Nephron (organoid): ENCODE data around the gene EMCN.

Source experiments
- H3K27ac Mint-ChIP-seq, 3 experiments: 2 replicates each; pipeline ENCODE4 v1.8.0; 2020; ENCODE audit warnings: mixed read lengths in 3 of 3, mild to moderate bottlenecking in 2 of 3, moderate library complexity in 1 of 3
- H3K27me3 Mint-ChIP-seq: 2 replicates; pipeline ENCODE4 v1.8.0; 2021; ENCODE audit warnings: low read depth, mild to moderate bottlenecking, moderate library complexity, mixed read lengths
- H3K36me3 Mint-ChIP-seq: 2 replicates; pipeline ENCODE4 v1.8.0; 2020; ENCODE audit warnings: low read depth, mixed read lengths
- H3K4me1 Mint-ChIP-seq: 2 replicates; pipeline ENCODE4 v1.8.0; 2020; ENCODE audit warnings: mixed read lengths
- H3K4me3 Mint-ChIP-seq, 3 experiments: 2 replicates each; pipeline ENCODE4 v1.8.0; 2020; ENCODE audit warnings: mild to moderate bottlenecking in 3 of 3, mixed read lengths in 3 of 3, moderate library complexity in 2 of 3
- H3K9me3 Mint-ChIP-seq: 2 replicates; pipeline ENCODE4 v1.8.0; 2020; ENCODE audit warnings: mixed read lengths
- TF ChIP-seq, protein P1 (sequence below), 3 experiments: fragments of 200-600 bp; sonication (generic); IDR thresholded peaks; one replicate each; pipeline ENCODE4 v1.5.0; 2021; ENCODE audit warnings: antibody characterized with exemption in 3 of 3; ENCODE audit not compliant: unreplicated experiment in 3 of 3

EMCN gene

DNA sequence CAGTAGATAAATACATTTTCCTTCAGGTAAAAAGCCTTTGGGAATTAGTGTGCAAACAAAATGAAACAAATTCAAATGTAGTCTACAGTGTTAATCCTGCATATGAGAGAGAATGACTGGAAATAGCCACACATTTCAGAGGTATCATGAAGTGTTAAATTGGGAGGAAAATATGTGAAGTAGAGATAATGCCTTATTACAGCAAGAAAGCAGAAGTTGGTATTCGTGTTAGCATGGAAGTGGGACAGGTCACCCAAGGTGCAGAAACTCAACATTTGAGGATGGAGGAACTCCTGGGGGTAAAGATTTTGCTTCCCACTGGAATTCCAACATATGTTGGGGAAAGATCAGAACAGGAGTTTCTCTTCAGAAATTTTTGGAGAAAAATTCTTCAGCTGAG, 51.3 kb downstream of the EMCN start:
- TF ChIP-seq, protein P1, sequence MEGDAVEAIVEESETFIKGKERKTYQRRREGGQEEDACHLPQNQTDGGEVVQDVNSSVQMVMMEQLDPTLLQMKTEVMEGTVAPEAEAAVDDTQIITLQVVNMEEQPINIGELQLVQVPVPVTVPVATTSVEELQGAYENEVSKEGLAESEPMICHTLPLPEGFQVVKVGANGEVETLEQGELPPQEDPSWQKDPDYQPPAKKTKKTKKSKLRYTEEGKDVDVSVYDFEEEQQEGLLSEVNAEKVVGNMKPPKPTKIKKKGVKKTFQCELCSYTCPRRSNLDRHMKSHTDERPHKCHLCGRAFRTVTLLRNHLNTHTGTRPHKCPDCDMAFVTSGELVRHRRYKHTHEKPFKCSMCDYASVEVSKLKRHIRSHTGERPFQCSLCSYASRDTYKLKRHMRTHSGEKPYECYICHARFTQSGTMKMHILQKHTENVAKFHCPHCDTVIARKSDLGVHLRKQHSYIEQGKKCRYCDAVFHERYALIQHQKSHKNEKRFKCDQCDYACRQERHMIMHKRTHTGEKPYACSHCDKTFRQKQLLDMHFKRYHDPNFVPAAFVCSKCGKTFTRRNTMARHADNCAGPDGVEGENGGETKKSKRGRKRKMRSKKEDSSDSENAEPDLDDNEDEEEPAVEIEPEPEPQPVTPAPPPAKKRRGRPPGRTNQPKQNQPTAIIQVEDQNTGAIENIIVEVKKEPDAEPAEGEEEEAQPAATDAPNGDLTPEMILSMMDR (IDR thresholded peaks at IDR 0.05; ENCODE audit: unreplicated experiment in 3 of 3): no peak

DNA sequence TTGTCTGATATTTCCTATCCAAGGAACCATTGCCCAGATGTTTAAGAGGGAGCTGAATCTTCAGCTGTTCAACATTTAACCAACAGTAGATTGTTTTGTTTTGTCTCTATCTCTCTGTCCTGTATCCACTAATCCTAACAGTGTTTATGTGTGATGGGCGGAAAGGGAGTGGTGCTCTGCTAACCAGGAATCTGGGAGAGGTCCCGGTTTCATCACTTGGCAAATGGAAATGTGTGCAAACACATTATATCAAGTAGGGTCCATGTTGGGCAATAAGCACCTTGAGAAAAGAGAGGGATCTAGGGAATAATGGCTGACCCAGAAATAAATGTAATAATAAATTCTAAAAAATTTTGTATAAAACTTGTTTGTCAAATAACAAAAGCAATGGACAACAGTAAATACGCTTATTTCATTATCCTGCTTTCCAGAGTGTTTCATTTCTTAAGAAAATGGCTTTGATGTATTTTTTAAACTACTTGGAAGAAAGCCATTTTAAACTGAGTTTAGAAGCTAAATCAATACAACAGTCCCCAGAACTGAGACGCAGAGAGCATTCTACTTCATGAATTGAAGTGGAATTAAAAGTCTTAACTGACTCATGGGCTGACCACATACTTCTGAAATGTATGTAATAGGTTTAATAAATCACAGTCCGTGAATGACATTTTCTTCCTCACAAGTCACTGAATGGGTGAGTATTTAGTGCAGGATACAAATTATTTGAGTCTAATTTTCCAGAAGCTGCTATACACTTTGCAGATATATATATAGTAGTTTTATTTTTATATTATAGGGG, 55.8 kb downstream of the EMCN start:
- no peak overlapping the region for H3K4me3 Mint-ChIP-seq
- H3K9me3 Mint-ChIP-seq: peaks cover 9% of the 10 kb centered on the region

More for the DNA sequence above, 51.3 kb downstream of the EMCN start:
- Mint-ChIP-seq H3K27me3 (no peaks in the 10 kb centered on the region), H3K27ac (no peak overlapping the region), H3K4me1 (no peaks in the 10 kb centered on the region), H3K9me3 (peaks cover 14% of the 10 kb centered on the region), H3K4me3 (no peak overlapping the region), H3K36me3 (peaks cover 4% of the 10 kb centered on the region)

DNA sequence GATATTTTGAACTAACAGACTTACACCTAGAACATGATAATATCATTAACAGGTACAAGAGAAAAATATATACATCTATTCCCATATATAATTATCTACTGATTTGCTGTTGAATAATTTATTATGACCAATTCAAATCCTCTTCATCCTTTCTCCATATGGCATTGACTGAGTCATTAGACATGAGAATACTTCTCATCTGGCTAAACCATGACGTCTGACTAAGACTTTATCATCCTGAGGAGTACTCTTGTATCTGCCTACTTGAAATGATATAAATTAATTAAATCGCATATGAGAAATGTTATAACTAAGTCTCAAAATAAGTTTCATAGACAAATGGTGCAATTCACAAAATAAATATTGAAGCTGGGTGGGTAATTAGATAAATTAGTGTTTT, 67.4 kb downstream of the EMCN start:
- no peaks in the 10 kb centered on the region for H3K4me1 Mint-ChIP-seq
- TF ChIP-seq, protein P1 (IDR thresholded peaks at IDR 0.05; ENCODE audit: unreplicated experiment in 3 of 3): no peak
- H3K9me3 Mint-ChIP-seq: peaks cover 5% of the 10 kb centered on the region
- no peak overlapping the region for H3K27ac Mint-ChIP-seq
- H3K4me3 Mint-ChIP-seq: no peak overlapping the region
- peaks cover 8% of the 10 kb centered on the region for H3K36me3 Mint-ChIP-seq
- no peaks in the 10 kb centered on the region for H3K27me3 Mint-ChIP-seq

More for the DNA sequence above, 55.8 kb downstream of the EMCN start:
- no peaks in the 10 kb centered on the region for H3K4me1 Mint-ChIP-seq
- no peaks in the 10 kb centered on the region for H3K27me3 Mint-ChIP-seq
- TF ChIP-seq, protein P1 (IDR thresholded peaks at IDR 0.05; ENCODE audit: unreplicated experiment in 3 of 3): no peak
- H3K27ac Mint-ChIP-seq: no peak overlapping the region
- peaks cover 12% of the 10 kb centered on the region for H3K36me3 Mint-ChIP-seq

DNA sequence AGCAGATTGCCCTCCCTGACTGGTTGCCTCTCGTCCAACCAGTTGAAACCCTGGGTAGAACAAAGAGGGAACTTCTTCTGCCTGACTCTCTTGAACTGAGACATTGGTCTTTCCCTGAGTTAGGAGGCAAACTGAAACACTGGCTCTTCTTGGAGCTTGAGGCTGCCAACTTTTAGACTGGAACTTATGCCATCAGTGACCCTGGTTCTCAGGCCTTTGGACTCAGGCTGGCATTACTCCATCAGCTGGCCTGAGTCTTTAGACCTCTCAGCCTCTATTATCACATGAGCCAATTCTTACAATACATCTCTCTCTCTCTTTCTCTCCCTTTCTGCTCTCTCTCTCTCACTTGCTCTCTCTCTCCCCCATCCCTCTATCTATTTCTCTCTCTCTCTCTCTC, 86.4 kb downstream of the EMCN start:
- no peaks in the 10 kb centered on the region for H3K27me3 Mint-ChIP-seq
- peaks cover 15% of the 10 kb centered on the region for H3K9me3 Mint-ChIP-seq
- H3K36me3 Mint-ChIP-seq: peaks cover 5% of the 10 kb centered on the region
- no peaks in the 10 kb centered on the region for H3K4me1 Mint-ChIP-seq
- H3K4me3 Mint-ChIP-seq: no peak overlapping the region
- H3K27ac Mint-ChIP-seq: no peak overlapping the region
- TF ChIP-seq, protein P1 (IDR thresholded peaks at IDR 0.05; ENCODE audit: unreplicated experiment in 3 of 3): no peak

DNA sequence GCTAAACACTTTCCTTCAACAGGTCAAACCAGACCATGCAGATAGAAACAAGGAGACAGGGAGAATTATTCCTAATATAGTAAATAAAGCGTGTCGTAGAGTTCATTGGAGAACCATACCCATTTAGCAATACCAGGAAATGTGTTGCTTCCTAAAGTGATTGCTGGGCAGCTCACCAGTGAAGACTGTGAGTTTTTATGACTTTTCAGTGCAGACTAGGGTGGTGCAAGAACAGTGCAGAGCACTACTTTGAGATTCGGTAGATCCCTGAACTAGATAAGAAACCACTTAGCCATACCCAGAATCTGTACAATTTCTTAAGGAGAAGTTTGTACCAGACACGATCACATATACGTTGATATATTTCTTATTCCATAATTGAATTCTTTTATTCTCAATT, 87.4 kb downstream of the EMCN start:
- H3K4me3 Mint-ChIP-seq: no peak overlapping the region
- no peak overlapping the region for H3K27ac Mint-ChIP-seq
- no peaks in the 10 kb centered on the region for H3K4me1 Mint-ChIP-seq
- H3K9me3 Mint-ChIP-seq: peaks cover 8% of the 10 kb centered on the region
- H3K27me3 Mint-ChIP-seq: no peaks in the 10 kb centered on the region
- H3K36me3 Mint-ChIP-seq: peaks cover under 1% of the 10 kb centered on the region
- TF ChIP-seq, protein P1 (IDR thresholded peaks at IDR 0.05; ENCODE audit: unreplicated experiment in 3 of 3): no peak

DNA sequence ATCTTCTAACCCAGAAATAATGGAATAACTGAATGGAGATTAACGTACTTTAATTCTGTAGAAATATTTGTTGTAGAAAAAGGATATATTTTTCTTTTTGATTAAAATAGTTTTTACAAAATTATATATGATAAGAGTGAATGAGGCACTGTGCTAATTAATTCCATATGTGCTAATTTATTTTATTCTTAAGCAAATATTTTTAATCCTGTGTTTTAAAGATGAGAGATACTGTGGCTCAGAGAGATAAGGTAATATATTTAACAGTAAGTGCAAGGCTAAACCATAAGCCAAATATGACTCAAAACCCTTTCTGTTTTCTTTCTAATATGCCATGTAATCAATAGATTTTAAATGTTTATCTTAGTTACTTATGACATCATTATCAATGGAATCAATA, 88.2 kb downstream of the EMCN start:
- Mint-ChIP-seq H3K4me1 (no peaks in the 10 kb centered on the region), H3K36me3 (no peaks in the 10 kb centered on the region), H3K9me3 (peaks cover 1% of the 10 kb centered on the region), H3K4me3 (no peak overlapping the region), H3K27me3 (no peaks in the 10 kb centered on the region), H3K27ac (no peak overlapping the region)
- TF ChIP-seq, protein P1 (IDR thresholded peaks at IDR 0.05; ENCODE audit: unreplicated experiment in 3 of 3): no peak
